A673 (cell line): Measurements from ENCODE around the gene TNFRSF13B. TPM values are rescaled to one million over a fixed set of nuclear protein-coding genes. Genes with fewer than 3 reads are reported as not detected.

Experiments
- BruUV-seq: library from RNA; stranded (reverse); fragments of 400-500 nt; replicated peaks from 2 replicates; lab custom pipeline; 2021; lab: Mats Ljungman, UMichigan
- CTCF ChIA-PET: fragments of 300-600 bp; sonication (Branson Sonifier 250); formaldehyde crosslinking; loops from one replicate; lab custom pipeline; 2022; ENCODE audit warnings: antibody characterized with exemption; lab: Charles Lee
- POLR2A ChIA-PET: fragments of 300-600 bp; sonication (Branson Sonifier 250); formaldehyde crosslinking; loops from one replicate; lab custom pipeline; 2022; ENCODE audit warnings: antibody characterized with exemption; ENCODE audit not compliant: low non-redundant PET; lab: Charles Lee
- DNase-seq: peaks from one replicate; pipeline ENCODE4 v3.0.0-alpha.2; 2015; ENCODE audit warnings: low spot score
- H3K27ac ChIP-seq: fragments of 200-600 bp; sonication (generic); 2 replicates; pipeline ENCODE4 v1.5.1; 2016; ENCODE audit warnings: mixed run types, low read depth, mild to moderate bottlenecking, mixed read lengths, antibody characterized with exemption, low read length; ENCODE audit not compliant: poor library complexity, severe bottlenecking
- H3K27me3 ChIP-seq: fragments of 200-600 bp; sonication (generic); replicated peaks from 2 replicates; pipeline ENCODE4 v1.6.1; 2017; ENCODE audit warnings: mixed run types, low read depth, mild to moderate bottlenecking, mixed read lengths, antibody characterized with exemption, low read length; ENCODE audit not compliant: insufficient read depth, poor library complexity
- H3K36me3 ChIP-seq: fragments of 200-600 bp; sonication (generic); 2 replicates; pipeline ENCODE4 v1.6.1; 2016; ENCODE audit warnings: mixed run types, mild to moderate bottlenecking, mixed read lengths, antibody characterized with exemption, low read length; ENCODE audit not compliant: insufficient read depth, poor library complexity, severe bottlenecking
- H3K4me1 ChIP-seq: fragments of 200-600 bp; sonication (generic); 2 replicates; pipeline ENCODE4 v1.6.1; 2017; ENCODE audit warnings: mixed run types, mild to moderate bottlenecking, mixed read lengths, antibody characterized with exemption, low read length; ENCODE audit not compliant: insufficient read depth, poor library complexity, severe bottlenecking
- H3K4me3 ChIP-seq: fragments of 200-600 bp; sonication (generic); 2 replicates; pipeline ENCODE4 v1.5.1; 2016; ENCODE audit warnings: low read depth, mixed run types, mild to moderate bottlenecking, mixed read lengths, low read length; ENCODE audit not compliant: poor library complexity, severe bottlenecking
- H3K9me3 ChIP-seq: fragments of 200-600 bp; sonication (generic); 2 replicates; pipeline ENCODE4 v1.6.1; 2016; ENCODE audit warnings: mixed run types, low read depth, mild to moderate bottlenecking, mixed read lengths, antibody characterized with exemption, low read length; ENCODE audit not compliant: poor library complexity, severe bottlenecking
- EZH2 ChIP-seq: fragments of 200-600 bp; sonication (generic); IDR thresholded peaks from 2 replicates; pipeline ENCODE4 v1.6.1; 2017; ENCODE audit warnings: borderline replicate concordance, low read depth, mild to moderate bottlenecking, mixed read lengths, antibody characterized with exemption, low read length; ENCODE audit not compliant: poor library complexity, severe bottlenecking
- intact Hi-C: fragments of 100-400 bp; cut with micrococcal nuclease; formaldehyde crosslinking; loops from one replicate; pipeline ENCODE4 v1.10.0; 2022; ENCODE audit not compliant: unreplicated experiment
- total RNA-seq: library from RNA; stranded (reverse); gene quantifications from 2 replicates; pipeline ENCODE4 v1.2.3, GENCODE V29; 2021
- TF ChIP-seq, protein P1 (sequence below): fragments of 300-800, 200-600 bp; sonication (generic); conservative IDR thresholded peaks from 2 replicates; pipeline ENCODE4 v1.5.1; 2017; ENCODE audit warnings: low read depth, mild to moderate bottlenecking, antibody characterized with exemption, low read length, moderate library complexity, mixed read lengths

Gene TNFRSF13B
- total RNA-seq, 1 experiment from 2014 or later = not detected

DNA sequence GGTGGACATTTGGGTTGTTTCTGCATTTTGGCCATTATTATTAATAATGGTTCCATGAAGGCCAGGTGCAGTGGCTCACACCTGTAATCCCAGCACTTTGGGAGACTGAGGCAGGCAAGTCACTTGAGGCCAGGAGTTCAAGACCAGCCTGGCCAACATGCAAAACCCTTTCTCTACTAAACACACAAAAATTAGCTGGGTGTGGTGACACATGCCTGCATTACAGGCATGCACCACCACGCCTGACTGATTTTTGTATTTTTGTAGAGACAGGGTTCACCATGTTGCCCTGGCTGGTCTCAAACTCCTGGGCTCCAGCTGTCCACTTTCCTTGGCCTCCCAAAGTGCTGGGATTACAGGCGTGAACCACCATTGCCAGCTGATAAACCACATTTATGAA is 58.5 kb downstream of the TNFRSF13B start:
- peaks cover 7% of the 10 kb centered on the region for H3K4me1 ChIP-seq
- TF ChIP-seq, protein P1, sequence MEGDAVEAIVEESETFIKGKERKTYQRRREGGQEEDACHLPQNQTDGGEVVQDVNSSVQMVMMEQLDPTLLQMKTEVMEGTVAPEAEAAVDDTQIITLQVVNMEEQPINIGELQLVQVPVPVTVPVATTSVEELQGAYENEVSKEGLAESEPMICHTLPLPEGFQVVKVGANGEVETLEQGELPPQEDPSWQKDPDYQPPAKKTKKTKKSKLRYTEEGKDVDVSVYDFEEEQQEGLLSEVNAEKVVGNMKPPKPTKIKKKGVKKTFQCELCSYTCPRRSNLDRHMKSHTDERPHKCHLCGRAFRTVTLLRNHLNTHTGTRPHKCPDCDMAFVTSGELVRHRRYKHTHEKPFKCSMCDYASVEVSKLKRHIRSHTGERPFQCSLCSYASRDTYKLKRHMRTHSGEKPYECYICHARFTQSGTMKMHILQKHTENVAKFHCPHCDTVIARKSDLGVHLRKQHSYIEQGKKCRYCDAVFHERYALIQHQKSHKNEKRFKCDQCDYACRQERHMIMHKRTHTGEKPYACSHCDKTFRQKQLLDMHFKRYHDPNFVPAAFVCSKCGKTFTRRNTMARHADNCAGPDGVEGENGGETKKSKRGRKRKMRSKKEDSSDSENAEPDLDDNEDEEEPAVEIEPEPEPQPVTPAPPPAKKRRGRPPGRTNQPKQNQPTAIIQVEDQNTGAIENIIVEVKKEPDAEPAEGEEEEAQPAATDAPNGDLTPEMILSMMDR = no peak
- no peak for TF ChIP-seq EZH2
- H3K9me3 ChIP-seq = no peaks in the 10 kb centered on the region
- POLR2A ChIA-PET = no interaction called here
- no peaks in the 10 kb centered on the region for H3K27me3 ChIP-seq
- H3K27ac ChIP-seq = no peak overlapping the region
- no peak overlapping the region for H3K4me3 ChIP-seq
- no TSS peak for BruUV-seq
- intact Hi-C loops = no loop called here
- no peak for DNase-seq
- CTCF ChIA-PET = no interaction called here
- H3K36me3 ChIP-seq = no peaks in the 10 kb centered on the region

DNA sequence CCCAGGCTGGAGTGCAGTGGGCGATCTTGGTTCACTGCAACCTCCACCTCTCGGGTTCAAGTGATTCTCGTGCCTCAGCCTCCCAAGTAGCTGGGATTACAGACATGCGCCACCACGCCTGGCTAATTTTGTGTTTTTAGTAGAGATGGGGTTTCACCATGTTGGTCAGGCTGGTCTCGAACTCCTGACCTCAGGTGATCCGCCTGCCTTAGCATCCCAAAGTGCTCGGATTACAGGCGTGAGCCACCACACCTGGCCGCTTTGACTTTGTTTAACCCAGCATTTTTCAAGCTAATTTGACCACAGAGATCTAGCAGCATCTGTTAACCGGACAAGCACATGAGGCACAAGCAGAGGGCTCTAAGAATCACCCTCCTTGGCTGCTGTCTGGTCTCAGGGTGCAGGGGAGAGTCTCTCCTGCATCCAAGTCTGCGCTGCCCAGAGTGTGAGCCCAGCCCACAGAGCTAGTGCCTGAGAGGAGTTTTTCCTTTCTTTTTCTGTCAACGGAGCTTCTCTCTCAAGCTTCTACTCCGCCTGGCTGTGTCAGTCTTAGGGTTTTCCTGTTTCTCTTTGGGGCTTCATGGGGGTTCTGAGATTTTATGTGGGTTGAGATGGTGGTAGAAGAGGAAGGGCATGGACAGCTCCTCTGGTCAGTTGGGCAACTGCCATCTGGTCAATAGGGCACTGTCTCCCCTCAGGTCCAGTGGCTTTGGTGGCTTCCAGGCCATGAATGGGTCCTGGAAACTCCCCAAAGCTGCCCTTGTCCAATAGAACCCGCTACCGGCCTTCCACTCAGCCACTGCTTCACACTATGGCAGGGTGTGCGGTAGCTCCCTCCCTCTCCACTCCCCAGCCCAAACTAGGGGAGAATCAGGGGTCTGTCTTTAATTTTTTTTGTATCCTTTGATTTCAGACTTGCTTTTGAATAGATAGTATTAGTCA is 59.6 kb downstream of the TNFRSF13B start:
- no TSS peak for BruUV-seq
- H3K27ac ChIP-seq = no peak overlapping the region
- ChIA-PET POLR2A (no interaction called here), CTCF (no interaction called here)
- TF ChIP-seq EZH2 = no peak
- TF ChIP-seq, protein P1 = no peak
- no peak overlapping the region for H3K4me3 ChIP-seq
- no peaks in the 10 kb centered on the region for H3K36me3 ChIP-seq
- DNase-seq = no peak
- no peaks in the 10 kb centered on the region for H3K9me3 ChIP-seq
- no peaks in the 10 kb centered on the region for H3K27me3 ChIP-seq
- H3K4me1 ChIP-seq = peaks cover 7% of the 10 kb centered on the region
- intact Hi-C loops = no loop called here

DNA sequence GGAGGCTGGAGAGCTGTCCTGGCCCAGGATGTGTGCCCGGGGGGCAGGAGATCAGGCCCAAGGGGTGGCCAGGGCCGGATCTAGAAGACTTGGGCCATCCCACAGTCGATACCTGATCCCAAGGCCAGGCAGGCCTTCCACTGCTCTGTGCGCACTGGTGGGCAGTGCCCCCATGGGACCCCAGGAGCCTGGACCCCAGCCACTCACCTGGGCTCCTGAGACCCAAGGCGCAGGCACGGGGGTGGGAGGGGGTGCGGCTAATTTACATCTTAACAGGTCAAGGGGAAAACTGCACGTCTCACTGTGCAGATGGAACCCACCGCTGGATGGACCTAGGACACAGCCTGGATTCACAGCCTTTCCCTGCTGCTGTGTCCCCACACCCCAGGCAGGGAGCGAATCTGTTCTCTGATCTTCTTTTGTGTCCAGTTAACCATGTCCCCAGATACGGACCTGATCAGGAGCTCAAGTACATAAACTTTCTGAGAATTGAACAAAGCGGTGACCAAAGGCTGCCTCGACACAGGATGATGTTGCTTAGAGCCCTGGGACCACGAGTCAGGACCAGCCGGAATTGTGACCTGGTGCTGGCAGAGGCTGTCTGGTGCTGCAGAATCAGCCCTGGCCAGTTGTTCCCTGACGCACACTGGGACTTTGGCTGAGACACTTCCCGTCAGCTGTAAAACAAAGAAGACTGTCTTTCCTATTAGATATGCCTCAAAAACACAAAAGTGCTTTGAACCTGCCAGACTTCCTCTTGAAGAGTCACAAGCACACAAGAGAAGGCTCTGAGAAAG is 60.6 kb downstream of the TNFRSF13B start:
- no peak overlapping the region for H3K4me3 ChIP-seq
- no peaks in the 10 kb centered on the region for H3K27me3 ChIP-seq
- no peaks in the 10 kb centered on the region for H3K9me3 ChIP-seq
- peaks cover 7% of the 10 kb centered on the region for H3K4me1 ChIP-seq
- intact Hi-C loops = no loop called here
- no peak overlapping the region for H3K27ac ChIP-seq
- TF ChIP-seq, protein P1 = no peak
- no peak for TF ChIP-seq EZH2
- no peaks in the 10 kb centered on the region for H3K36me3 ChIP-seq
- BruUV-seq = no TSS peak
- DNase-seq = no peak
- CTCF ChIA-PET = no interaction called here
- POLR2A ChIA-PET = no interaction called here
